OCI-M2 (cell line): Measurements from ENCODE around the gene VDAC2.

ENCODE experiments used
- DNase-seq: peaks from one replicate; lab custom pipeline; 2025; ENCODE audit not compliant: unreplicated experiment; lab: John Stamatoyannopoulos, UW

The VDAC2 gene

GRCh38 chr10:75247797-75248196 lies 37.2 kb downstream of the VDAC2 start:
- no peak for DNase-seq

- no peak for DNase-seq
Observed at GRCh38 chr10:75250934-75251333, 40.3 kb downstream of the VDAC2 start.

- DNase-seq = no peak
Observed at GRCh38 chr10:75253281-75254220, 43.0 kb downstream of the VDAC2 start.

GRCh38 chr10:75254739-75255138 lies 44.1 kb downstream of the VDAC2 start:
- DNase-seq = no peak

- no peak for DNase-seq
Observed at GRCh38 chr10:75260990-75261389, 50.4 kb downstream of the VDAC2 start.

GRCh38 chr10:75261813-75262705 lies 51.5 kb downstream of the VDAC2 start:
- DNase-seq = no peak

GRCh38 chr10:75263806-75264205 lies 53.2 kb downstream of the VDAC2 start:
- no peak for DNase-seq

- no peak for DNase-seq
Observed at GRCh38 chr10:75265856-75266255, 55.3 kb downstream of the VDAC2 start.

- DNase-seq = no peak
Observed at GRCh38 chr10:75266945-75267344, 56.3 kb downstream of the VDAC2 start.

- DNase-seq = no peak
Observed at GRCh38 chr10:75269605-75270004, 59.0 kb downstream of the VDAC2 start.

GRCh38 chr10:75272094-75272493 lies 61.5 kb downstream of the VDAC2 start:
- DNase-seq = no peak

- no peak for DNase-seq
Observed at GRCh38 chr10:75272896-75273295, 62.3 kb downstream of the VDAC2 start.

- no peak for DNase-seq
Observed at GRCh38 chr10:75276069-75276872, 65.7 kb downstream of the VDAC2 start.

GRCh38 chr10:75280236-75280635 lies 69.6 kb downstream of the VDAC2 start:
- DNase-seq = no peak
